ENCODE measurements around the gene ALDH1A2.

DNA sequence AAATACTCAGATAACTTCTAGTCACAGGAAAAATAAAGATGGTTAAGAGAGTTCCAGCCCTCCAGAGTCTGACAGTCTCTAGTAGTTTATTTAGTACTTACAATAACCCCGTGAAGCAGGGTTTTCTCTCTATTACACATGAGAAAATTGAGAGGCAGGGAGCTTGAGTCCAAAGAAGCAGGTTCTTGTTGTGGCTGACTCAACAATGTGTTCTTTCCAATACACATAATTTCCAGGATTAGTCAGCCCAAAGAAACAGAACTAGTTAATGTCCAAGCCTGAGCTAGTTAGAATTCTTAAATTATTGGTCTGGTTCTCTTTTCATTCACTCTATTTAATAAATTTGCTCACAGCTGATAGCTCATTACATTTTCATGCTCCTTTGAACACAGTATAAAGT, 49.9 kb downstream of the ALDH1A2 start:
- TF ChIP-seq, protein P1, sequence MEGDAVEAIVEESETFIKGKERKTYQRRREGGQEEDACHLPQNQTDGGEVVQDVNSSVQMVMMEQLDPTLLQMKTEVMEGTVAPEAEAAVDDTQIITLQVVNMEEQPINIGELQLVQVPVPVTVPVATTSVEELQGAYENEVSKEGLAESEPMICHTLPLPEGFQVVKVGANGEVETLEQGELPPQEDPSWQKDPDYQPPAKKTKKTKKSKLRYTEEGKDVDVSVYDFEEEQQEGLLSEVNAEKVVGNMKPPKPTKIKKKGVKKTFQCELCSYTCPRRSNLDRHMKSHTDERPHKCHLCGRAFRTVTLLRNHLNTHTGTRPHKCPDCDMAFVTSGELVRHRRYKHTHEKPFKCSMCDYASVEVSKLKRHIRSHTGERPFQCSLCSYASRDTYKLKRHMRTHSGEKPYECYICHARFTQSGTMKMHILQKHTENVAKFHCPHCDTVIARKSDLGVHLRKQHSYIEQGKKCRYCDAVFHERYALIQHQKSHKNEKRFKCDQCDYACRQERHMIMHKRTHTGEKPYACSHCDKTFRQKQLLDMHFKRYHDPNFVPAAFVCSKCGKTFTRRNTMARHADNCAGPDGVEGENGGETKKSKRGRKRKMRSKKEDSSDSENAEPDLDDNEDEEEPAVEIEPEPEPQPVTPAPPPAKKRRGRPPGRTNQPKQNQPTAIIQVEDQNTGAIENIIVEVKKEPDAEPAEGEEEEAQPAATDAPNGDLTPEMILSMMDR (conservative IDR thresholded peaks at IDR 0.05; ENCODE audit: low read depth, low read length), result no peak
- no peak for TF ChIP-seq EZH2 (IDR thresholded peaks at IDR 0.05; ENCODE audit: borderline replicate concordance, low read depth, low read length, poor library complexity, severe bottlenecking)
